ENCODE data around the gene ANKRD13B.

Gene ANKRD13B

DNA sequence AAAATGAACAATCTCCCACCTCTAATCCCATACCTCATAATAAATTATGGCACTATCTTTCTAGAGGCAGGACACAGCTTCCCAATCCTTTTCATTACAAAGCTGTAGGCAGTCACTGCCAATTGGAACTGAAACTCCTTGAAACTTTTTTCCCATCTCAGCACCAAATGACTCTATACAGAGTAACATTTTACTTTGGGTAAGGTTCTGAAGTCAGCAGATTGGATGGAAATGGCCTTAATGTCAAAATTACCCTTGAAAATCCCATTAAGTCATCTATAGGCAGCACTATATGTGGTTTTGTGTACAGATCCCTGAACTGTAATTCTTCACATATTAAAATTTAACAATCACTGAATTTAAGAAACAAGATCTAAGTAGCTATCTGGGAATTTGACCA lies 60.0 kb downstream of the ANKRD13B start:
- TF ChIP-seq, protein P1, sequence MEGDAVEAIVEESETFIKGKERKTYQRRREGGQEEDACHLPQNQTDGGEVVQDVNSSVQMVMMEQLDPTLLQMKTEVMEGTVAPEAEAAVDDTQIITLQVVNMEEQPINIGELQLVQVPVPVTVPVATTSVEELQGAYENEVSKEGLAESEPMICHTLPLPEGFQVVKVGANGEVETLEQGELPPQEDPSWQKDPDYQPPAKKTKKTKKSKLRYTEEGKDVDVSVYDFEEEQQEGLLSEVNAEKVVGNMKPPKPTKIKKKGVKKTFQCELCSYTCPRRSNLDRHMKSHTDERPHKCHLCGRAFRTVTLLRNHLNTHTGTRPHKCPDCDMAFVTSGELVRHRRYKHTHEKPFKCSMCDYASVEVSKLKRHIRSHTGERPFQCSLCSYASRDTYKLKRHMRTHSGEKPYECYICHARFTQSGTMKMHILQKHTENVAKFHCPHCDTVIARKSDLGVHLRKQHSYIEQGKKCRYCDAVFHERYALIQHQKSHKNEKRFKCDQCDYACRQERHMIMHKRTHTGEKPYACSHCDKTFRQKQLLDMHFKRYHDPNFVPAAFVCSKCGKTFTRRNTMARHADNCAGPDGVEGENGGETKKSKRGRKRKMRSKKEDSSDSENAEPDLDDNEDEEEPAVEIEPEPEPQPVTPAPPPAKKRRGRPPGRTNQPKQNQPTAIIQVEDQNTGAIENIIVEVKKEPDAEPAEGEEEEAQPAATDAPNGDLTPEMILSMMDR (IDR thresholded peaks at IDR 0.05), result no peak
- Histone ChIP-seq H2AFZ (no peak overlapping the region), H3K27ac (no peak overlapping the region), H3K36me3 (ENCODE audit: control insufficient read depth, insufficient read depth, low read length) (no peaks in the 10 kb centered on the region), H3K4me3 (ENCODE audit: low read depth, low read length) (no peak overlapping the region), H3K27me3 (ENCODE audit: control insufficient read depth, insufficient read depth, low read length) (no peaks in the 10 kb centered on the region), H3K4me1 (no peaks in the 10 kb centered on the region), H3K9me3 (ENCODE audit: control insufficient read depth, low read length) (no peaks in the 10 kb centered on the region), H3K9ac (no peak overlapping the region), H3K79me2 (no peaks in the 10 kb centered on the region), H3K4me2 (ENCODE audit: low read length) (no peak overlapping the region)

DNA sequence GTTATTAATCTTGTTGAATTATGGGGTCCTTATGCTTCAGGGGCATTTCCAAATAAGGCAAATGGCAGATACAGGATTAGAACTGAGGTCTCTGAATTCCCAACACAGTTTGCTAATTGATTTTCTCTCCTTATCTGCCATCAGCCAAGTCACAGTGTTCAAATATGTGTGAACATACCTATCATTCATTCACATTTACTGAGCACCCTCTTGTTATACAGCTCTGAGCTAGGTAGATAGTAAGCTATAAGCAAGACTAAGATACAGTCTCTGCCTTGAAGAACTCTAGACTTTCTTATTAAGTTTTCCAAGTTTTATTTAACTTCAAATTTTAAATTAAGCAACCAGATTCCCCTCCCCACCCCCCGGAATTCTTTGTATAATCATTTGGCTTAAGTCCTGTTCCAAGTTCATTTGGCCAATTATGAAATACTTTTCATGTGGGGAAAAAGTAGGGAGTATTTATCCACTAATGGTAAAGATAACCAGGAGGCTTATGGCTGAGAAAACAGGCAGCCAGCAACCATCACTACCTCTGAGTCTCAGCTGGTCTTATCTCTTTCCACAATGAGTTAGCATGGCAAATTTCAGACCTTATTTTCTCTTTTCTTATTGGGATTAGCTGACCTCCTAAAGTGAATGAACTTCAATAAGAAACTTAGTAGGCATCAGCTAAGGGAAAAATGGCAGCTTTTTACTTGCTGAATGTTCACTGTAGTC lies 61.2 kb downstream of the ANKRD13B start:
- H3K4me1 ChIP-seq, result no peaks in the 10 kb centered on the region
- H3K9me3 ChIP-seq (ENCODE audit: control insufficient read depth, low read length), result no peaks in the 10 kb centered on the region
- no peaks in the 10 kb centered on the region for H3K79me2 ChIP-seq
- no peak overlapping the region for H3K4me2 ChIP-seq (ENCODE audit: low read length)
- TF ChIP-seq, protein P1 (IDR thresholded peaks at IDR 0.05), result no peak
- no peak overlapping the region for H3K4me3 ChIP-seq (ENCODE audit: low read depth, low read length)
- no peaks in the 10 kb centered on the region for H3K36me3 ChIP-seq (ENCODE audit: control insufficient read depth, insufficient read depth, low read length)
- no peak overlapping the region for H3K9ac ChIP-seq
- H2AFZ ChIP-seq, result no peak overlapping the region
- no peak overlapping the region for H3K27ac ChIP-seq
- H3K27me3 ChIP-seq (ENCODE audit: control insufficient read depth, insufficient read depth, low read length), result no peaks in the 10 kb centered on the region

DNA sequence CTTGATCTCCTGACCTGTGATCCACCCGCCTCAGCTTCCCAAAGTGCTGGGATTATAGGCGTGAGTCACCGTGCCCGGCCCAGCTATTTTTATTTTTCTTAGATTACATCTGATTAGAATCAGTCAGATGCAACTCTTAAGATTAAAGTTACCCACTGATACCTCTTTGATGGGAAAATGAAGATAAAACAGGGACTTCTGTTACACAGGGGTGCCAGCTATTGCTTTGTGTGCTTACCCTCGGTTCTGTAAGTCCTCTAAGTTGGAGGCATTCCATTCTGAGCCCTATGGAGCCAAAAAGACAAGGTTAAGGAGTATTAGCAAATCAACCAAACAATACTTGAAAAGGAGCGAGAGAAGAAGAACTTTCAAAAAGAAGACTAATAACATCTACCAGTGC lies 62.4 kb downstream of the ANKRD13B start:
- Histone ChIP-seq H3K9me3 (ENCODE audit: control insufficient read depth, low read length) (no peaks in the 10 kb centered on the region), H2AFZ (no peak overlapping the region), H3K4me1 (no peaks in the 10 kb centered on the region), H3K36me3 (ENCODE audit: control insufficient read depth, insufficient read depth, low read length) (no peaks in the 10 kb centered on the region), H3K9ac (no peak overlapping the region), H3K27ac (no peak overlapping the region), H3K4me3 (ENCODE audit: low read depth, low read length) (no peak overlapping the region), H3K79me2 (no peaks in the 10 kb centered on the region), H3K4me2 (ENCODE audit: low read length) (no peak overlapping the region), H3K27me3 (ENCODE audit: control insufficient read depth, insufficient read depth, low read length) (no peaks in the 10 kb centered on the region)
- TF ChIP-seq, protein P1 (IDR thresholded peaks at IDR 0.05), result no peak

DNA sequence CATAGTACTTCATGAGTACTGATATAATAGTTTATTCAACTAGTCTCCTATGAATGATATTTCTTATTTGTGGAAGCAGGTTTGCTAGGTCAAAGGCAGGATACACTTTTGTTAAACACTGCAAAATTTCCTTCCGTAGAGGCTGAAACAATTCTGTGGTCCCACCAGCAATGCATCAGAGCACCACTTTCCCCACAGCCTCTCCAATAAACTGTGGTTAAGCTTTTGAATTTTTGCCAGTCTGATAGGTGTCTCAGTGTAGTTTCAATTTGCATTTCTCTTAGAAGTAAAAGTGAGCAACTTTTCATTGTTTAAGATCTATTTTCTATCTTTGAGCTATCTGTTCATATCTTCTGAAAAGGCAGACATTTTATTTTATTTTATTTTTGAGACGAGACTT lies 66.2 kb downstream of the ANKRD13B start:
- TF ChIP-seq, protein P1 (IDR thresholded peaks at IDR 0.05), result no peak
- no peaks in the 10 kb centered on the region for H3K36me3 ChIP-seq (ENCODE audit: control insufficient read depth, insufficient read depth, low read length)
- no peak overlapping the region for H2AFZ ChIP-seq

DNA sequence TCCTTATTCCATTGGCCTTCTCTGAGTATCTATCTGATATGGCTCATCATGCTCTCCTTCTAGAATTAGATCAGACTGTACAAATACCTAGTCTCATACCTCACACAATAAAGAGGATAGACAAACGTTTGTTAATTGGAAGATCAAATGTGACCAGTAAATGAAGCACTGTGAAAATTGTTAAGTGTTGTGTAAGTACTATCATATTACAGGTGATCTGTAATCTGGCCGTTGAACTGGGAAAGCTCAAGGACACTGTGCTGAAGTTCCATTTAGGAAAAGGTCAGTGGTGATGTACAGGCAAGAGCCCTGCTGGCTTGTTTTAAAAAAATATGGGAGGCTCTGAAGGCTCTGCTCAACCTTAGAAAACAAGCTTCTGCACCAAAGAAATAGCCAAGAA lies 68.3 kb downstream of the ANKRD13B start:
- Histone ChIP-seq H3K4me2 (ENCODE audit: low read length) (no peak overlapping the region), H3K27me3 (ENCODE audit: control insufficient read depth, insufficient read depth, low read length) (no peaks in the 10 kb centered on the region), H2AFZ (no peak overlapping the region), H3K27ac (no peak overlapping the region), H3K4me1 (peaks cover 13% of the 10 kb centered on the region), H3K79me2 (no peaks in the 10 kb centered on the region), H3K9ac (no peak overlapping the region), H3K4me3 (ENCODE audit: low read depth, low read length) (no peak overlapping the region), H3K9me3 (ENCODE audit: control insufficient read depth, low read length) (no peaks in the 10 kb centered on the region), H3K36me3 (ENCODE audit: control insufficient read depth, insufficient read depth, low read length) (no peaks in the 10 kb centered on the region)
- TF ChIP-seq, protein P1 (IDR thresholded peaks at IDR 0.05), result no peak

More for the DNA sequence above, 66.2 kb downstream of the ANKRD13B start:
- Histone ChIP-seq H3K27ac (no peak overlapping the region), H3K79me2 (no peaks in the 10 kb centered on the region), H3K9me3 (ENCODE audit: control insufficient read depth, low read length) (no peaks in the 10 kb centered on the region), H3K4me1 (peaks cover 13% of the 10 kb centered on the region), H3K9ac (no peak overlapping the region), H3K27me3 (ENCODE audit: control insufficient read depth, insufficient read depth, low read length) (no peaks in the 10 kb centered on the region), H3K4me3 (ENCODE audit: low read depth, low read length) (no peak overlapping the region), H3K4me2 (ENCODE audit: low read length) (no peak overlapping the region)

Data from parathyroid adenoma (tissue), 2 donors.